ENCODE data around the gene C1orf210. TPM values are rescaled to one million over a fixed set of nuclear protein-coding genes. Genes with fewer than 3 reads are reported as not detected.
A peak's percentile ranks its signal among the peaks of the same experiment; 100 is the strongest.

Gene C1orf210
- total and polyA plus RNA-seq, 12 donors, result not detected

DNA sequence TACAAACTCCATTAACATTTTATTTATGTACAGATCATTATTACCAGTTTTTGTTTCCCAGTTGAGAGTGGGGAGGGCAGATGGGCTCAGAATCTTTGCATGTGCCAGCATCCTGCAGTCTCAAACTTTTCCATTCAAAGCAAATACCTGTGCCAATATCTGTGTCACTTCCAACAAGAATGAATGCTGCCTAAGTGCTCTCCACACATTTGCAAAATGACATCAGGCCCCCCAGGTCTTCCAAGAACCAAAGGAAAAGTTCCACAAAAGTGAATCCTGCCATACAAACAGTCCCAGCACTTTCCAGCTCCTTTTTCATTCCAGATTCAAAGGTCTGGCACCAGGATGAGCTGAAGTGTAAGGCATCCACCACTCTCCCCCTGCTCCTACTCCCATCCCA lies 13.7 kb upstream of the C1orf210 start:
- no peak for DNase-seq
- H3K27ac ChIP-seq, result no peak overlapping the region
- H3K36me3 ChIP-seq (replicated peaks in 1 of 2), result no peaks in the 10 kb centered on the region
- peaks cover 0 to 12% of the 10 kb centered on the region in 2 donors for H3K4me1 ChIP-seq (replicated peaks in 1 of 2)
- no peak for TF ChIP-seq POLR2A (IDR thresholded peaks at IDR 0.05)
- TF ChIP-seq, protein P1, sequence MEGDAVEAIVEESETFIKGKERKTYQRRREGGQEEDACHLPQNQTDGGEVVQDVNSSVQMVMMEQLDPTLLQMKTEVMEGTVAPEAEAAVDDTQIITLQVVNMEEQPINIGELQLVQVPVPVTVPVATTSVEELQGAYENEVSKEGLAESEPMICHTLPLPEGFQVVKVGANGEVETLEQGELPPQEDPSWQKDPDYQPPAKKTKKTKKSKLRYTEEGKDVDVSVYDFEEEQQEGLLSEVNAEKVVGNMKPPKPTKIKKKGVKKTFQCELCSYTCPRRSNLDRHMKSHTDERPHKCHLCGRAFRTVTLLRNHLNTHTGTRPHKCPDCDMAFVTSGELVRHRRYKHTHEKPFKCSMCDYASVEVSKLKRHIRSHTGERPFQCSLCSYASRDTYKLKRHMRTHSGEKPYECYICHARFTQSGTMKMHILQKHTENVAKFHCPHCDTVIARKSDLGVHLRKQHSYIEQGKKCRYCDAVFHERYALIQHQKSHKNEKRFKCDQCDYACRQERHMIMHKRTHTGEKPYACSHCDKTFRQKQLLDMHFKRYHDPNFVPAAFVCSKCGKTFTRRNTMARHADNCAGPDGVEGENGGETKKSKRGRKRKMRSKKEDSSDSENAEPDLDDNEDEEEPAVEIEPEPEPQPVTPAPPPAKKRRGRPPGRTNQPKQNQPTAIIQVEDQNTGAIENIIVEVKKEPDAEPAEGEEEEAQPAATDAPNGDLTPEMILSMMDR (IDR thresholded peaks at IDR 0.05), result no peak
- H3K9me3 ChIP-seq (replicated peaks in 1 of 3), result no peaks in the 10 kb centered on the region
- H3K27me3 ChIP-seq, result no peaks in the 10 kb centered on the region
- H3K4me3 ChIP-seq, result no peak overlapping the region
- intact Hi-C loops (cut with DNase I), result no loop called here

DNA sequence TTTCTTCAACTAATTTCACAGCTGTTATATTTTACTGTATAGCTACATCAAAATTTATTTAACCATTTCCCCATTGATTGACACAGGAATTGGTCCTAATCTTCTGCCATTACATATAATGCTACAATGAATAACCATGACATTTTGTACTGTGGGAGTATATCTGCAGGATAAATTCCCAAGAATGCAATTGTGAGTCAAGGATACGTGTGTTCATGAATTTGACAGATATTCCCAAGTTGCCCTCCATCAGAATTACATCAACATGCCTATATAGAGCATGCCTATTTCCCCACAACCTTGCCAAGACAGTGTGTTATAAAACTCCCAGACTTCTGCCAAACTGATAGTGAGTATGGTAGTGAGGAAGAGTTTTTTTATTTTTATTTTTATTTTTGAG lies 12.7 kb upstream of the C1orf210 start:
- Histone ChIP-seq H3K4me1 (replicated peaks in 1 of 2) (peaks cover 0 to 14% of the 10 kb centered on the region in 2 donors), H3K27me3 (no peaks in the 10 kb centered on the region)
- intact Hi-C loops (cut with DNase I), result no loop called here

DNA sequence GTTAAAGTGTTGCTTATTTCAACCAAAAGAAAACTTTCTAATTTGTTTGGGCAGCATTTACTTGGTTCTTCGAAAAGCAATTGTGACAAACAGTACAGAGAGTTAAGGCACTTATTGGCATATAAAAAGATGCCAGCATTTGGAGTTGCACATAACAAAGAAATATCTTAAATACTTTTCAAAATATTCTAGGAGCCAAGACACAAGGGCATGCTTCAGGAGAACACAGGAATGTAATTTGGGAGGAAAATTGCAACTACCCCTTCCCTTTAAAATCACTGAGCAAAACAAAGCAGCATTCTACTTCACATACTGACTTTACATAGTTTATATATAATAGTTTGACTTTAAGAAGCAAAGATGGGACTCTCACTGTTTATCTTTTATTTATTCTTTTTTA lies 10.8 kb upstream of the C1orf210 start:
- Histone ChIP-seq H3K4me3 (no peak overlapping the region), H3K27ac (peak overlapping the region in 1 of 5 donors; percentile 24), H3K36me3 (replicated peaks in 1 of 2) (no peaks in the 10 kb centered on the region), H3K9me3 (replicated peaks in 1 of 3) (no peaks in the 10 kb centered on the region), H3K27me3 (no peaks in the 10 kb centered on the region), H3K4me1 (replicated peaks in 1 of 2) (peaks cover 0 to 14% of the 10 kb centered on the region in 2 donors)
- no peak for DNase-seq
- WGBS, 4 donors, result 61 to 74% (median 67%) methylated on average over 1 of the region's 1 CpG
- TF ChIP-seq, protein P1 (IDR thresholded peaks at IDR 0.05), result no peak
- TF ChIP-seq POLR2A (IDR thresholded peaks at IDR 0.05), result no peak
- intact Hi-C loops (cut with DNase I), result no loop called here

More for the DNA sequence above, 12.7 kb upstream of the C1orf210 start:
- H3K9me3 ChIP-seq (replicated peaks in 1 of 3), result no peaks in the 10 kb centered on the region
- no peak for DNase-seq
- TF ChIP-seq, protein P1 (IDR thresholded peaks at IDR 0.05), result no peak
- TF ChIP-seq POLR2A (IDR thresholded peaks at IDR 0.05), result no peak
- WGBS, 4 donors, result 79 to 100% (median 89%) methylated on average over 1 of the region's 1 CpG
- no peaks in the 10 kb centered on the region for H3K36me3 ChIP-seq (replicated peaks in 1 of 2)
- no peak overlapping the region for H3K27ac ChIP-seq
- no peak overlapping the region for H3K4me3 ChIP-seq

DNA sequence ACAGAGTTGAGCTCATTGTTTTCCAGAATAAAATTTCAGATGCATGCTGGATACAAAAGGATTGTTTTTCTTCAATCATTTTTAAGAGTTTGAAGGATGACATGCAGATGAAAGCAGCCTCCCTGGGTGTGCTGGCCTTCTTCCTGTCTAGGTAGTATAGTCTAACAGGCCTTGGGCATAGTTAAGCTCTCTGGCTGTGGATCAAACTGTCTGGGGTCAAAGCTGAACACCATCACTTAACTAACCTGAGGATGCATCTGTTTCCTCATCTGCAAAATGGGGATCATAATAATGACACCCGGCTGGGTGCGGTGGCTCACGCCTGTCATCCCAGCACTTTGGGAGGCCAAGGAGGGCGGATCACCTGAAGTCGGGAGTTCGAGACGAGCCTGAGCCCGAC lies 9.4 kb upstream of the C1orf210 start:
- no peak for DNase-seq
- Histone ChIP-seq H3K27me3 (no peaks in the 10 kb centered on the region), H3K4me1 (replicated peaks in 1 of 2) (peaks cover 0 to 14% of the 10 kb centered on the region in 2 donors), H3K36me3 (replicated peaks in 1 of 2) (no peaks in the 10 kb centered on the region), H3K9me3 (replicated peaks in 1 of 3) (no peaks in the 10 kb centered on the region), H3K4me3 (no peak overlapping the region), H3K27ac (peak overlapping the region in 2 of 5 donors; percentile 24 to 39)
- WGBS, 4 donors, result 83 to 91% (median 88%) methylated on average over 1 to 8 of the region's 8 CpGs
- no peak for TF ChIP-seq POLR2A (IDR thresholded peaks at IDR 0.05)
- TF ChIP-seq, protein P1 (IDR thresholded peaks at IDR 0.05), result no peak
- intact Hi-C loops (cut with DNase I), result no loop called here

All from adrenal gland (tissue), 12 donors.